CD4-positive, alpha-beta T cell (primary cell): ENCODE measurements around the gene DNAJB13. TPM values are rescaled to one million over a fixed set of nuclear protein-coding genes. Genes with fewer than 3 reads are reported as not detected.
"Not testable (repeated sequence)": the region's sequence is repeated elsewhere in the genome, so short reads cannot be mapped to it uniquely, and the experiment has no call there.

Experiments used
- ATAC-seq: fragments of 200-7000 bp; cut with Tn5 transposase; one replicate; pipeline ENCODE4 v1.10.0; 2022; ENCODE audit warnings: mild to moderate bottlenecking; ENCODE audit not compliant: poor library complexity
- CTCF ChIA-PET: fragments of 350-600 bp; sonication (Branson Sonifier 250); formaldehyde crosslinking; loops from one replicate; lab custom pipeline; 2021; ENCODE audit warnings: antibody characterized with exemption, inconsistent platforms; lab: Charles Lee
- POLR2A ChIA-PET: fragments of 350-600 bp; sonication (Branson Sonifier 250); formaldehyde crosslinking; loops from one replicate; lab custom pipeline; 2021; ENCODE audit warnings: antibody characterized with exemption, inconsistent platforms; lab: Charles Lee
- DNase-seq, 14 experiments: peaks; one replicate each; pipeline ENCODE4 v3.0.0-alpha.2; 2013 to 2020; ENCODE audit warnings: mixed read lengths in 2 of 14
- H3K27ac ChIP-seq, 2 donors: one replicate each; pipeline versions ENCODE4 v1.5.1 to v1.7.0; 2013; ENCODE audit warnings: low read length in 2 of 2, low read depth in 1 of 2, mild to moderate bottlenecking in 1 of 2
- H3K27me3 ChIP-seq, 2 experiments: 1 replicate in 1 of 2; 2 replicates in 1 of 2; pipeline versions ENCODE4 v1.6.1 to v1.7.0; 2013; ENCODE audit warnings: low read length in 2 of 2, control low read depth in 1 of 2, mild to moderate bottlenecking in 1 of 2, moderate library complexity in 1 of 2; ENCODE audit not compliant: insufficient read depth in 2 of 2, control insufficient read depth in 1 of 2
- H3K36me3 ChIP-seq: one replicate; pipeline ENCODE4 v1.6.1; 2013; ENCODE audit warnings: low read length, control low read depth; ENCODE audit not compliant: insufficient read depth
- H3K4me1 ChIP-seq: one replicate; pipeline ENCODE4 v1.6.1; 2013; ENCODE audit warnings: low read length, control low read depth; ENCODE audit not compliant: insufficient read depth
- H3K4me3 ChIP-seq: one replicate; pipeline ENCODE4 v1.5.1; 2013; ENCODE audit warnings: mild to moderate bottlenecking, low read length, moderate library complexity
- H3K9me3 ChIP-seq, 2 experiments: 1 replicate in 1 of 2; 2 replicates in 1 of 2; pipeline versions ENCODE4 v1.6.1 to v1.7.0; 2013; ENCODE audit warnings: low read length in 2 of 2, mild to moderate bottlenecking in 2 of 2, control low read depth in 1 of 2, moderate library complexity in 1 of 2; ENCODE audit not compliant: control insufficient read depth in 1 of 2, insufficient read depth in 1 of 2
- H3K27ac Mint-ChIP-seq: one replicate; pipeline ENCODE4 v1.8.0; 2020; ENCODE audit warnings: mixed read lengths
- H3K27me3 Mint-ChIP-seq: one replicate; pipeline ENCODE4 v1.8.0; 2021; ENCODE audit warnings: mixed read lengths
- H3K36me3 Mint-ChIP-seq: one replicate; pipeline ENCODE4 v1.8.0; 2021; ENCODE audit warnings: low read depth, mixed read lengths
- H3K4me1 Mint-ChIP-seq: one replicate; pipeline ENCODE4 v1.8.0; 2021; ENCODE audit warnings: low read depth, mixed read lengths
- H3K4me3 Mint-ChIP-seq: one replicate; pipeline ENCODE4 v1.8.0; 2020; ENCODE audit warnings: mild to moderate bottlenecking, mixed read lengths
- H3K9me3 Mint-ChIP-seq: one replicate; pipeline ENCODE4 v1.8.0; 2020; ENCODE audit warnings: mixed read lengths
- intact Hi-C, 2 experiments: fragments of 100-400 bp; cut with DNase I in 1 of 2; cut with micrococcal nuclease in 1 of 2; formaldehyde crosslinking; loops; one replicate each; pipeline versions ENCODE4 v1.15.1 to v1.9.0; 2023 to 2025; cut with DNase I, micrococcal nuclease
- total RNA-seq, 174 experiments: library from RNA in 2 of 174; stranded (reverse) in 2 of 174; gene quantifications; one replicate each; pipeline ENCODE4 v1.2.3 and lab custom pipeline; 2021 to 2026
- TF ChIP-seq, protein P1 (sequence below): fragments of 200-600 bp; IDR thresholded peaks from one replicate; pipeline ENCODE4 v1.8.0; 2022; ENCODE audit warnings: antibody characterized with exemption, mild to moderate bottlenecking

The DNAJB13 gene
- total RNA-seq, 2 experiments from 2014 or later: not detected

DNA sequence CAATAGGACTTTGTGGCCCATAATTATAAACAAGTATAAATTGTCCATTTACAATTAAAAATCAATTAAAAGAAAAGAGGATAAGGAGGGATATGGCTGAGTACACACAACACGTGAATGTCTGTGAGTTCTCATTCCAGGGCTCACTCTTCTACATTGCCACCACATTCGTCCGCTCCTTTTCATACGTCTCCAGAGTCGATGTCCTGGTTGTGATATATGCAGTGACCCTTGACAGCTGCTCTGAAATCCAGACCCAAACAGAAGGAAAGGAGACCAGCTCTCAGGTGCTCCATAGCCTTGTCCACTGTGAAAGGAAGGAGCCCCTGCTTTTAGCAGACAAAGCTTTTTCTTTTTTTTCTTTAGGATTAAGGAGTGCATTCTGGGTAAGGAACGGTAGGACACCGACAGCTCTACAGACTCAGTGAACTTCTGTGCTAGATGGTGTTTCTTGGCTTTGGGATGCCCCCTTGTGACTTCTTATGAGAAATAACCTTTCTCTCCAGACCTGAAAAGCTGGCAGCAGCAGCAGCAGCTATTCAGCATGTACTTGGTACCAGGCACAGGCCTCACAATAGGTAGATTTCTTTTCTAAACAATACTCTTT lies 19.7 kb upstream of the DNAJB13 start:
- POLR2A ChIA-PET: no interaction called here
- H3K36me3 ChIP-seq: peaks cover 47% of the 10 kb centered on the region

DNA sequence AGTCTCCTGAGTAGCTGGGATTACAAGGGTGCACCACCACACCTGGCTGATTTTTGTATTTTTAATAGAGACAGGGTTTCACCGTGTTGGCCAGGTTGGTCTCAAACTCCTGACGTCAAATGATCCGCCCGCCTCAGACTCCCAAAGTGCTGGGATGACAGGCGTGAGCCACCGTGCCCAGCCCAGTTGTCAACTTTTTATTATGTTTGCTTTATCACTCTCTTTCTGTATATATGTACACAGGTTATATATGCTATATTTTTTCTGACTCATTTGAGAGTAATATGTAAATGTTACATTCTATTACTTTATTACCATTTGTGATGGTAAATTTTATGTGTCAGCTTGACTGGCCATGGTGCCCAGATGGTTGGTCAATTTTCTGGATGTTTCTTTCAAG lies 18.9 kb upstream of the DNAJB13 start:
- TF ChIP-seq, protein P1, sequence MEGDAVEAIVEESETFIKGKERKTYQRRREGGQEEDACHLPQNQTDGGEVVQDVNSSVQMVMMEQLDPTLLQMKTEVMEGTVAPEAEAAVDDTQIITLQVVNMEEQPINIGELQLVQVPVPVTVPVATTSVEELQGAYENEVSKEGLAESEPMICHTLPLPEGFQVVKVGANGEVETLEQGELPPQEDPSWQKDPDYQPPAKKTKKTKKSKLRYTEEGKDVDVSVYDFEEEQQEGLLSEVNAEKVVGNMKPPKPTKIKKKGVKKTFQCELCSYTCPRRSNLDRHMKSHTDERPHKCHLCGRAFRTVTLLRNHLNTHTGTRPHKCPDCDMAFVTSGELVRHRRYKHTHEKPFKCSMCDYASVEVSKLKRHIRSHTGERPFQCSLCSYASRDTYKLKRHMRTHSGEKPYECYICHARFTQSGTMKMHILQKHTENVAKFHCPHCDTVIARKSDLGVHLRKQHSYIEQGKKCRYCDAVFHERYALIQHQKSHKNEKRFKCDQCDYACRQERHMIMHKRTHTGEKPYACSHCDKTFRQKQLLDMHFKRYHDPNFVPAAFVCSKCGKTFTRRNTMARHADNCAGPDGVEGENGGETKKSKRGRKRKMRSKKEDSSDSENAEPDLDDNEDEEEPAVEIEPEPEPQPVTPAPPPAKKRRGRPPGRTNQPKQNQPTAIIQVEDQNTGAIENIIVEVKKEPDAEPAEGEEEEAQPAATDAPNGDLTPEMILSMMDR: no peak
- no peak overlapping the region for H3K27ac Mint-ChIP-seq
- H3K4me3 Mint-ChIP-seq: no peak overlapping the region
- H3K36me3 ChIP-seq: peaks cover 41% of the 10 kb centered on the region
- intact Hi-C loops: loop anchor here in 1 of 2 experiments (5.0 kb wide), 1 partner anchor 305 kb away; no protein-coding TSS in a partner anchor
- ATAC-seq (no peak), DNase-seq (no peak)
- H3K4me1 ChIP-seq: no peaks in the 10 kb centered on the region
- peaks cover 70% of the 10 kb centered on the region for H3K36me3 Mint-ChIP-seq
- H3K4me1 Mint-ChIP-seq: no peaks in the 10 kb centered on the region
- no peaks in the 10 kb centered on the region for H3K9me3 Mint-ChIP-seq
- no peak overlapping the region for H3K27ac ChIP-seq
- peaks cover 0 to 2% of the 10 kb centered on the region in 2 experiments for H3K9me3 ChIP-seq
- ChIA-PET POLR2A (no interaction called here), CTCF (no interaction called here)
- H3K27me3 Mint-ChIP-seq: no peaks in the 10 kb centered on the region
- H3K27me3 ChIP-seq: no peaks in the 10 kb centered on the region
- H3K4me3 ChIP-seq: no peak overlapping the region

More for the DNA sequence above, 19.7 kb upstream of the DNAJB13 start:
- H3K27ac Mint-ChIP-seq: no peak overlapping the region
- no peak overlapping the region for H3K4me3 Mint-ChIP-seq
- ATAC-seq: peak; percentile 26
- H3K4me1 Mint-ChIP-seq: no peaks in the 10 kb centered on the region
- Histone ChIP-seq H3K9me3 (no peaks in the 10 kb centered on the region), H3K4me3 (no peak overlapping the region), H3K27ac (no peak overlapping the region), H3K4me1 (no peaks in the 10 kb centered on the region), H3K27me3 (no peaks in the 10 kb centered on the region)
- H3K27me3 Mint-ChIP-seq: no peaks in the 10 kb centered on the region
- intact Hi-C loops: loop anchor here in 1 of 2 experiments (5.0 kb wide), 1 partner anchor 304 kb away; no protein-coding TSS in a partner anchor
- no peaks in the 10 kb centered on the region for H3K9me3 Mint-ChIP-seq
- peak in 4 of 14 experiments; percentile 7 to 39 (median 27) for DNase-seq
- peaks cover 76% of the 10 kb centered on the region for H3K36me3 Mint-ChIP-seq
- CTCF ChIA-PET: no interaction called here
- TF ChIP-seq, protein P1: no peak

DNA sequence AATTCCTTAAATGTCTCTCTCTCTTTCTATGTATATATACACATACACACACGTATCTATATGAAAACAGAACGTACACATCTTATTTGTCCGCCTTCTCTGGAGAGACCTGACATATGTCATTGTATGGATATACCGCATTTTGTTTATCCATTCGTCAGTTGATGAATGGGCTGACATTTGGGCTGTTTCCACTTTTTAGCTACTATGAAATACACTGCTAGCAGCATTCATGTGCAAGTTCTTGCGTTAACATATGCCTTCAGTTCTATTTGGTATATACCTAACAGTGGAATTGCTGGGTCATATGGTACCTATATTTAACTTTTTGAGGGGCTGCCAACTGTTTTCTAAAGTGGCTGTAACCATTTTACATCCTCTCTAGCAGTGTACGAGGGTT lies 18.0 kb upstream of the DNAJB13 start:
- Histone ChIP-seq H3K27ac (no peak overlapping the region), H3K27me3 (no peaks in the 10 kb centered on the region), H3K36me3 (peaks cover 33% of the 10 kb centered on the region), H3K9me3 (peaks cover 0 to 11% of the 10 kb centered on the region in 2 experiments), H3K4me3 (no peak overlapping the region), H3K4me1 (no peaks in the 10 kb centered on the region)
- H3K4me3 Mint-ChIP-seq: no peak overlapping the region
- H3K4me1 Mint-ChIP-seq: no peaks in the 10 kb centered on the region
- no peak for ATAC-seq
- no peak overlapping the region for H3K27ac Mint-ChIP-seq
- no peak for DNase-seq
- no peaks in the 10 kb centered on the region for H3K9me3 Mint-ChIP-seq
- H3K36me3 Mint-ChIP-seq: peaks cover 62% of the 10 kb centered on the region
- no peaks in the 10 kb centered on the region for H3K27me3 Mint-ChIP-seq
- ChIA-PET CTCF (no interaction called here), POLR2A (no interaction called here)
- TF ChIP-seq, protein P1: no peak
- intact Hi-C loops: loop anchor here in 1 of 2 experiments (5.0 kb wide), 1 partner anchor 305 kb away; no protein-coding TSS in a partner anchor

DNA sequence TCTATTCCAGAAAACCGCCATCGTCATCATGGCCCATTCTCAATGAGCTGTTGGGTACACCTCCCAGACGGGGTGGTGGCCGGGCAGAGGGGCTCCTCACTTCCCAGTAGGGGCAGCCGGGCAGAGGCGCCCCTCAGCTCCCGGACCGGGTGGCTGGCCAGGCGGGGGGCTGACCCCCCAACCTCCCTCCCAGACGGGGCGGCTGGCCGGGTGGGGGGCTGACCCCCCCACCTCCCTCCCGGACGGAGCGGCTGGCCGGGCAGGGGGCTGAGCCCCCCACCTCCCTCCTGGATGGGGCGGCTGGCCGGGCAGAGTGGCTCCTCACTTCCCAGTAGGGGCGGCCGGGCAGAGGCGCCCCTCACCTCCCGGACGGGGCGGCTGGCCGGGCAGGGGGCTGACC lies 14.8 kb upstream of the DNAJB13 start:
- H3K4me1 Mint-ChIP-seq, DNase-seq, H3K4me3 ChIP-seq, H3K27me3 ChIP-seq, H3K4me1 ChIP-seq, H3K27ac Mint-ChIP-seq, ATAC-seq, CTCF ChIA-PET, H3K27ac ChIP-seq, POLR2A ChIA-PET, H3K4me3 Mint-ChIP-seq, H3K9me3 Mint-ChIP-seq, H3K27me3 Mint-ChIP-seq, intact Hi-C loops: not testable (repeated sequence)
- Histone ChIP-seq H3K36me3 (peaks cover 16% of the 10 kb centered on the region), H3K9me3 (peaks cover 0 to 14% of the 10 kb centered on the region in 2 experiments)
- peaks cover 46% of the 10 kb centered on the region for H3K36me3 Mint-ChIP-seq
